ENCODE results near the gene MYO9B. TPM values are rescaled to one million over a fixed set of nuclear protein-coding genes. Genes with fewer than 3 reads are reported as not detected.
A peak's percentile ranks its signal among the peaks of the same experiment; 100 is the strongest.

Gene MYO9B
- total and polyA plus RNA-seq, 2 of the 13 experiments (the other 11 are each of a cell fraction or from before 2014, with no cell fraction given) = 18.0 to 18.3 TPM

DNA sequence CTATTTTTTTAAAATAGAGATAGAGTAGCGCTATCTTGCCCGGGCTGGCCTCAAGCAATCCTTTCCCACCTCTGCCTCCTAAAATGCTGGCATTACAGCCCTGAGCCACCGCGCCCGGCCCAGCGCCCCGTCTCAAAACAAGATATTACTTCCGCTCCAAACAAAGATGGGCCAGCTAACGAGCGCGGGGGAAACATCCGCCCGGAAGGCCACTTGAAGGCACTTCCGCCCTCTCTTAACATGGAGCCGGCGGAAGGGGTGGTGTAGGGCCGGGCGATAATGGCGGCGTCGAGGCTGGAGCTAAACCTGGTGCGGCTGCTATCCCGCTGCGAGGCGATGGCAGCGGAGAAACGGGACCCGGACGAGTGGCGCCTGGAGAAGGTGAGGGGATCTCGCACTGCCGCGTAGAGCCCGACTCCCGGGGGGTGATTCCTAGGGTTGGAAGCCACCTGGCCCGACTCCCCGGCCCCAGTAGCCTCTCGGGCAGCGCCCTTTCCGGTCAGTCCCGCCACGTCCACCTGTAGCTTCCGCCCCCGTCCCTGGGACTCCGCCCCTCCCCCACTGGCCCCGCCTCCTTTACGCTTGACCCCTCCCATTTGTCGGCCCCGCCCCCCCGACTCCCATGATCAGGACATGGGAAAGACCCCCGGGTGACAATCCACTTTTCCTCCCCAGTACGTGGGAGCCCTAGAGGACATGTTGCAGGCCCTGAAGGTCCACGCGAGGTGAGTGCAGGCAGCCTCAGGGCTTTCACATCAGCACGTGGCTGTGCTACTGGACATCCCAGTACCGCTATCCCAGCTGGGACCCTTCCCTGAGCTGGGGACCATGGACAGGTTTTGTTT, 139.8 kb downstream of the MYO9B start, which contains the start of gene USE1 (continued):
- TF ChIP-seq, protein P1, sequence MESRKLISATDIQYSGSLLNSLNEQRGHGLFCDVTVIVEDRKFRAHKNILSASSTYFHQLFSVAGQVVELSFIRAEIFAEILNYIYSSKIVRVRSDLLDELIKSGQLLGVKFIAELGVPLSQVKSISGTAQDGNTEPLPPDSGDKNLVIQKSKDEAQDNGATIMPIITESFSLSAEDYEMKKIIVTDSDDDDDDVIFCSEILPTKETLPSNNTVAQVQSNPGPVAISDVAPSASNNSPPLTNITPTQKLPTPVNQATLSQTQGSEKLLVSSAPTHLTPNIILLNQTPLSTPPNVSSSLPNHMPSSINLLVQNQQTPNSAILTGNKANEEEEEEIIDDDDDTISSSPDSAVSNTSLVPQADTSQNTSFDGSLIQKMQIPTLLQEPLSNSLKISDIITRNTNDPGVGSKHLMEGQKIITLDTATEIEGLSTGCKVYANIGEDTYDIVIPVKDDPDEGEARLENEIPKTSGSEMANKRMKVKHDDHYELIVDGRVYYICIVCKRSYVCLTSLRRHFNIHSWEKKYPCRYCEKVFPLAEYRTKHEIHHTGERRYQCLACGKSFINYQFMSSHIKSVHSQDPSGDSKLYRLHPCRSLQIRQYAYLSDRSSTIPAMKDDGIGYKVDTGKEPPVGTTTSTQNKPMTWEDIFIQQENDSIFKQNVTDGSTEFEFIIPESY (CRISPR knock-in tag; IDR thresholded peaks at IDR 0.05) = peak; percentile 42
- TF ChIP-seq NFAT5 (CRISPR knock-in tag; IDR thresholded peaks at IDR 0.05) (no peak), ZNF124 (CRISPR knock-in tag; IDR thresholded peaks at IDR 0.05) (0 out of 2 replicates have a peak, but pooled peaks have one; percentile 49), TEAD3 (CRISPR knock-in tag; optimal IDR thresholded peaks at IDR 0.05; ENCODE audit: borderline replicate concordance) (peak; percentile 12), KLF12 (CRISPR knock-in tag; IDR thresholded peaks at IDR 0.05; ENCODE audit: borderline replicate concordance) (peak; percentile 97), FOXA3 (CRISPR knock-in tag; IDR thresholded peaks at IDR 0.05) (peak; percentile 39; the same call in 1 of the 2 replicates), SP1 (IDR thresholded peaks at IDR 0.05) (no peak), SP1 (CRISPR knock-in tag; IDR thresholded peaks at IDR 0.05) (peak; percentile 77), SP2 (CRISPR knock-in tag; IDR thresholded peaks at IDR 0.05) (peak; percentile 71), CENPT (CRISPR knock-in tag; IDR thresholded peaks at IDR 0.05; ENCODE audit: low read depth) (no peak), ZFAT (CRISPR knock-in tag; conservative IDR thresholded peaks at IDR 0.05) (no peak), ZFP62 (CRISPR knock-in tag; IDR thresholded peaks at IDR 0.05) (no peak), SALL1 (CRISPR knock-in tag; IDR thresholded peaks at IDR 0.05) (peak; percentile 74), ZNF83 (CRISPR knock-in tag; IDR thresholded peaks at IDR 0.05; ENCODE audit: borderline replicate concordance) (no peak), MXI1 (IDR thresholded peaks at IDR 0.05; ENCODE audit: borderline replicate concordance, low read depth, low read length) (peak; percentile 62; the same call in 1 of the 3 replicates), REST (IDR thresholded peaks at IDR 0.05; ENCODE audit: borderline replicate concordance in 1 of 2, low read depth in 1 of 2, low read length in 2 of 2) (peak in 1 of 2 experiments; percentile 69; a peak in 2 of 4 replicates), ZNF3 (CRISPR knock-in tag; IDR thresholded peaks at IDR 0.05) (no peak), HOXA3 (CRISPR knock-in tag; IDR thresholded peaks at IDR 0.05) (peak; percentile 99), ZNF138 (CRISPR knock-in tag; IDR thresholded peaks at IDR 0.05; ENCODE audit: low read depth) (no peak), KLF13 (CRISPR knock-in tag; IDR thresholded peaks at IDR 0.05) (no peak)
